ENCODE results near the gene ITGA1. TPM values are rescaled to one million over a fixed set of nuclear protein-coding genes. Genes with fewer than 3 reads are reported as not detected.

Gene ITGA1
- polyA plus RNA-seq, 1 donor from 2014 or later: not detected

DNA sequence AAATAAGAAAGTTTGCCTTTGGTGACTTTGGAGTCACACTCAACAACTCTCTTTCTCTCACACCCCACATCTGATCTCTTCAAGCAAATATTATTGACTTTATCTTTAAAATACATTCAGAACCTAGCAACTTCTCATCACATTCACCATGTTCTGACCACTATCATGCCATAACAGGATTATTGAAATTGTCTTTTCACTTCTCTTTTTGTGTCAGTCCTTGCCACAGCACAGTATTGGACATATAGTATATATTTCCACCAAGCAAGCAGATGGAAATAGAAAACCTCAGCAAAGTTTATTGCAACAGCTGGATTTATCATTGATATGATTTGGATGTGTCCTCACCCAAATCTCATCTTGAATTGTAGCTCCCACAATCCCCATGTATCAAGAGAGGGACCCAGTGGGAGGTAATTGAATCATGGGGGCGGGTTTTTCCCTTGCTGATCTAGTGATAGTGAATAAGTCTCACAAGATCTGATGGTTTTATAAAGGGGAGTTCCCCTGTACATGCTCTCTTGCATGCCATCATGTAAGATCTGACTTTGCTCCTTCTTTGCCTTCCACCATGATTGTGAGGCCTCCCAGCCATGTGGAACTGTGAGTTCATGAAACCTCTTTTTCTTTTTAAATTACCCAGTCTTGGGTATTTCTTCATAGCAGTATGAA lies 26.9 kb upstream of the ITGA1 start:
- no peaks in the 10 kb centered on the region for H3K9me3 Mint-ChIP-seq
- H3K4me3 Mint-ChIP-seq: no peak overlapping the region
- no peaks in the 10 kb centered on the region for H3K36me3 Mint-ChIP-seq
- no peak overlapping the region for H3K27ac Mint-ChIP-seq
- no peaks in the 10 kb centered on the region for H3K4me1 Mint-ChIP-seq
- no peaks in the 10 kb centered on the region for H3K27me3 Mint-ChIP-seq

DNA sequence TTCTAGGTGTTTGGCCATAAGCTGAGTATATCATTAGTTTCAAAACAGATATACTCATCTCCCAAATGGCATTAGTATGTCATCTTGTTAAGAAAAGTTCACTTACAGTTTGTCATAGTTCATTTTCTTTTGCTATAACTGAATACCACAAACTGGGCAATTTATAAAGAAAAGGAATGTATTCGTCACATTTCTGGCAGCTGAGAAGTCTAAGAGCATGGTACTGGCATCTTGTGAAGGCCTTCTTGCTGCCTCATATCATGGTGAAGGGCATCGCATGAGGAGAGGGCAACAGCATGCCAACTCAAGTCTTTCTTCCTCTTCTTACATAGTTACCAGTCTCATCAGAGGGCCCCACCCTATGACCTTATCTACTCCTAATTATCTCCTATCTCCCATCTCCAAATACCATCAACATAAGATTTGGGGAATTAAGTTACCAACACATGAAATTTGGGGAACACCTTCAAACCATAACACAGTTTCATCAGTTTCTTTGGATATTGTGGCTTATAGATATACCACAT lies 20.4 kb upstream of the ITGA1 start:
- Mint-ChIP-seq H3K4me1 (peaks cover 0 to 8% (median 4%) of the 10 kb centered on the region in 3 donors), H3K27ac (no peak overlapping the region)

DNA sequence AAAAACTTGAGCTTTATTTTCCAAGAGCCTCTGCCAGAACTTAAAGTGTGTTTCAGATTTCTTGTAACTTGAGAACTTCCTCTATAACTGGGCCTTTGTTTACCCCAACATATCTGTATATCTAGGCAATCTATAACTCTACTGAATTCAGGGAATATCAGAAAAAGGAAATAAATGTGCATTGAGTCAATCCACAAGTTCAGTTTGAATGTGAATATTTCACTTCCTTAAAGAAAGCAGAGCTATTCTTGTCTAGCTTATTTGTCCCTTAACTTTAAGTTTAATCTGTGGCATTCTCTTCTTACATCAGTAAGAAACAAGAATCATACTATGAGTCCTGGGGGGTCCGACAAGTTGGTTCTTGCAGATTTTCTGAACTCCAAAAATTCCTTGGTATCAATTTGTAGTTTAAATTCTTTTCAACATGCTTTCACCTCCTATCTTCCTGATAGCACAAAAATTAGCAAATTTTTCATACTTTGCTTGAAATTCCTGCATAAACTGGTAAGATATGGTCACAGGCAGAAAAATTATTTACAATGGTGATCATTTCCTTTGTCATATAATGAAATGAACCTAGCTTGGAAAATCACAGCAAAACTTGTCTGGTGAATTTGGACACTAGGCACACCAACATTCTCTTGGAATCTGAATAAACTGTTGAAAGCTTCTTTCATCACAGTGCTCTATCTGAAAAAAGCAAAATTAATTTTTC lies 19.8 kb upstream of the ITGA1 start:
- Mint-ChIP-seq H3K36me3 (peaks cover 1% of the 10 kb centered on the region), H3K4me3 (no peak overlapping the region), H3K27ac (no peak overlapping the region), H3K4me1 (peaks cover 0 to 8% (median 5%) of the 10 kb centered on the region in 3 donors), H3K27me3 (no peaks in the 10 kb centered on the region), H3K9me3 (peaks cover 0 to 1% (median 0%) of the 10 kb centered on the region in 3 donors)

More for the DNA sequence above, 20.4 kb upstream of the ITGA1 start:
- Mint-ChIP-seq H3K9me3 (peaks cover 0 to 1% (median 0%) of the 10 kb centered on the region in 3 donors), H3K36me3 (peaks cover 1% of the 10 kb centered on the region), H3K27me3 (no peaks in the 10 kb centered on the region), H3K4me3 (no peak overlapping the region)

DNA sequence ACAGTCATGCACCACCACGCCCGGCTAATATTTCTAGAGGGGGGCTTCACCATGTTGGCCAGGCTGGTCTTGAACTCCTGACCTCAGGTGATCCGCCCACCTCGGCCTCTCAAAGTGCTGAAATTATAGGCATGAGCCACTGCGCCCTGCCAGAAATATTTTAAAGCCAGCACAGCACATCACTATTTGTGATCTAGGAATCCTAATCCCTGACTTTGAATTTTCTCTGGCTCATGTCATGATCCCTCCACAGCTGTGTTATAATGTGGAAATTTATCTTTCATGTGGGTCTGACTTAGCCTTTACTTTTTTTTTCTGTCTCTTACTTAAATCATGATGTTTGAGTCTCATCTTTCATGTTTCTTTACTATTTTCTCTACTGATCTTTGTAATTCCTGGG lies 18.7 kb upstream of the ITGA1 start:
- no peak overlapping the region for H3K4me3 Mint-ChIP-seq

DNA sequence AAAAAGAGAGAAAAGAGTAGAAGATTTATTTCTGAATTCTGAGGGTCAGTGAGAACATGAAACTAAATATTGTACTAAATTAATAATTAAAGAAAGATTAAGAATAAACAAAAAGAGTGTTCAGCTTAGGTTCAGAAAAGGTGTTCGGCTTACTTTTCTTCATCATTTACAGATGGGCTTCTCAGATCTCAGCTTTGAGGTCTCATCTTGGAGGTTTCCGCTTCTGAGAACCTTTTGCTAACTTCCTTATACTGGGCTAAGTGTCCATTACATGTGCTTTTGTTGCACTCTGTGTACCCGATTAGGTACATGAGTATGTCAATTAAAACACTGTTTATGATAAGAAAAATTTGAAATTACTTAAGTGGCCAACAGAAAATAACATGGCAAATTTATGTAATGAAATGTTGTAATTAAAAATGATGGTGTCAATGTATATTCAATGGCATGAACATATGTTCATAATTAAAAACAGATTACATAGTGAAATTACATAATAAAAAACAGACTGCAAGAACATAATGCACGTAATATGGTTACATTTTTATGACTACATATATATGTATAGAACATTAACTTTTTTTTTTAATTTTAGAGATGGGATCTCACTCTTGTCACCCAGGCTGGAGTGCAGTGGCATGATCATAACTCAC lies 17.3 kb upstream of the ITGA1 start:
- Mint-ChIP-seq H3K36me3 (peaks cover 1% of the 10 kb centered on the region), H3K27me3 (peaks cover 5% of the 10 kb centered on the region), H3K27ac (no peak overlapping the region), H3K4me1 (peaks cover 0 to 8% (median 5%) of the 10 kb centered on the region in 3 donors), H3K4me3 (no peak overlapping the region), H3K9me3 (peaks cover 0 to 1% (median 0%) of the 10 kb centered on the region in 3 donors)

More for the DNA sequence above, 18.7 kb upstream of the ITGA1 start:
- peaks cover 0 to 1% (median 0%) of the 10 kb centered on the region in 3 donors for H3K9me3 Mint-ChIP-seq
- peaks cover 1% of the 10 kb centered on the region for H3K36me3 Mint-ChIP-seq
- no peak overlapping the region for H3K27ac Mint-ChIP-seq
- peaks cover 0 to 8% (median 5%) of the 10 kb centered on the region in 3 donors for H3K4me1 Mint-ChIP-seq
- H3K27me3 Mint-ChIP-seq: peaks cover 2% of the 10 kb centered on the region

DNA sequence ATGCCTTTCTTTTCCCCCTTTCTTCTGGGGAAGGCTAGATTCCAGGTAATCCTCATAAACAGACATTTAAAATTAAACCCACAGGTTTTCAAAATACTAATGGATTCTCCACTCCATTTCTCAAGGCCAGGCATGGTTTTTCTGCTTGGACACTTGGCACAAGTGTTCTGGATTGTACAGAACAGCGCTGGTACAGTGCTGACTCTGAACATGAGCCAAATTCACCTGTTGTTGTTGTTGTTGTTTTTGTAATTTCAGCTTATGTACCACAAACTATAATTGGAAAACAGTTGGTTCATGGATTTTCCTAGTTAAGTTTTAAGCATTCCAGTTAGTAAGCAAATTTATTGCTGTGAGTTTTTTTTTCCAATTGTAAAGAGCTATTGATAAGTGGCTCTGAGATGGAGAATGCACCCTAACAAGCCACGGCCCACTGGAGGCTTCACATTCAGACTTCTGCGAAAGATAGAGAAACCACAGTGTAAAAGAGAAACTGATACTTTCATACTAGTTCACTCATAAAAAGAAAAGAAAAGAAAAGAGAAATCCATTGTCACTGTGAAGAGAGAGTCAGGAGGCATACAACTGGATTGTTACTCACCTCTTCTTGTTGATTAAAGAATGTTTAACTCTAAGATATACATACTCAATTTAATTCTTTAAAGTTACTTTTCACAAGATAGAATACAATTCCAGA lies 16.2 kb upstream of the ITGA1 start:
- Mint-ChIP-seq H3K27me3 (peaks cover 5% of the 10 kb centered on the region), H3K4me3 (no peak overlapping the region), H3K36me3 (peaks cover 1% of the 10 kb centered on the region), H3K4me1 (peaks cover 0 to 10% (median 8%) of the 10 kb centered on the region in 3 donors), H3K9me3 (peaks cover 0 to 1% (median 0%) of the 10 kb centered on the region in 3 donors), H3K27ac (no peak overlapping the region)

DNA sequence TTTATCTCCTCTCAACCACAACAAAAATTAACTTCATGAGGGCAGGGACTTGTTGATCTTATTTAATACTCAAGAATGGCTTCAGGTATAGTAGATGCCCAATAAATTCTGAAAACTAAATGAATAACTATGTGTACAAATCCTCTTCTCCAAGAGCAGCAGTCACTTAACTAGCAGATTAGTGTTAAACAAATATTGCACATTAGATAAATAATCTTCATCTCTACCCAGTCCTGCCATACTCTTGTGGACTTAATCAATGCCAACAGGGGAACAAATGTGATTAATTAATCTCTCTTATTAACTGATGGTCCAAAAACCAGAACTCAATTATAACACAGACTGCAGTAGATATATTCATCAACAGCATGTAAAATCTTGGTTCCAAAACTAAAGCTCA lies 15.0 kb upstream of the ITGA1 start:
- Mint-ChIP-seq H3K27me3 (peaks cover 5% of the 10 kb centered on the region), H3K36me3 (no peaks in the 10 kb centered on the region), H3K4me3 (no peak overlapping the region), H3K9me3 (peaks cover 0 to 1% (median 0%) of the 10 kb centered on the region in 3 donors), H3K27ac (no peak overlapping the region), H3K4me1 (peaks cover 0 to 10% (median 8%) of the 10 kb centered on the region in 3 donors)

DNA sequence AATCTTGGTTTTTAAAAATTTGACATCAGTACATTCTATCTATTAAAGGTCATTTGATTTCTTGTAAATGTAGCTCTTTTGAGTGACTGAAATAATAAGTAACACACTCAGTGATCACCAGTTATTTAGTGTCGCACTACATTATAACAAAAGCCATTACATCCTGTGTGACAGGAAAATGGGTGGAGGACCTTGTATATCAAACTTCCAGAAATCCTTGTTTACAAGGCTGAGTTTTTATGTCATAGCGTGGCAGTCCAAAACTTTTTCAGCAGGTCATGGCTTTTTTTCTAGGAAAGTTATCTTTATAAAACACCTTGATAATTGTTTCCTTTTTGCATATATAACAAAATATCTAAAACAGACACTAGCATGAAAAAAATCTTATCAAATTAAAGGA lies 14.4 kb upstream of the ITGA1 start:
- Mint-ChIP-seq H3K27ac (no peak overlapping the region), H3K4me1 (peaks cover 0 to 10% (median 8%) of the 10 kb centered on the region in 3 donors), H3K36me3 (no peaks in the 10 kb centered on the region), H3K27me3 (peaks cover 7% of the 10 kb centered on the region), H3K4me3 (no peak overlapping the region), H3K9me3 (peaks cover 0 to 1% (median 0%) of the 10 kb centered on the region in 3 donors)

DNA sequence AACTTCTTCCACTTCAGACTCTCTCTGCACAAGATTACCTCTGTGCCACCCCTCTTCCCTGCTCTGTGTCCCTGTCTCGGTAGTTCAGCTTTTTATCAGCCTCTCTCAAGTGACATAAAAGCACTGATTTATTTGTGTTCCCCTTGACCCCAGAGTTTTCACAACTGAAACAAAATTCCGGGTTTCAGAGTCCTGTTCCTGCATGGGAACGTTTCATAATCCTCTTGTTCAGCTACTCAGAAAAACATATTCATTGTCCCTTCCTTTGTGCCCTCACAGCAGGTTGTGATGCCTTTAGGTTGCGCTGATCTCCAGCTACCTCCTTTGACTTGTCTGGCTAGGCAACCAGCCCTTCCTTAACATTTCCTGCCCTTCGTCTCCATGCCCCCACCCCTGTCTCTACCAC lies 13.7 kb upstream of the ITGA1 start:
- Mint-ChIP-seq H3K4me3 (no peak overlapping the region), H3K4me1 (peaks cover 0 to 10% (median 8%) of the 10 kb centered on the region in 3 donors), H3K27ac (no peak overlapping the region), H3K9me3 (peaks cover 0 to 1% (median 0%) of the 10 kb centered on the region in 3 donors), H3K27me3 (peaks cover 7% of the 10 kb centered on the region), H3K36me3 (no peaks in the 10 kb centered on the region)

DNA sequence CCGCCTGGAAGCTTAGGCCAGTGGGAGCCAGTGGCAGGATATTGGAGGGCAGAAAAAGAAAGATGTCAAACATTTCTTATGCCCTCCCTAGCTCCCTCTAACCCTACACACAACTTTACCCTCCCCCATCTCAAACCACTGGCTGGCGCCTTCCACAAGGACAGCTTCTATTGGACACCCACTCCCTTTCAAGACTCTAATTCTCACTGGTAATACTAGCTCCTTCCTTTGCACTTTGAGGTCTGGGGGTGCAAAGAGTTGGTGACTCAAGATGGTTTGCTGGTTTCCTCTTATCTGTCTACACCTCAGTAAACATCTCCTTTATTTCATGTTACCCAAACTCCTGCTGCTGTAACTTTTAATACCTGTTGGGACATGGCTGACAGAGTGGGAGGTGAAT lies 11.6 kb upstream of the ITGA1 start:
- H3K27ac Mint-ChIP-seq: no peak overlapping the region
- H3K4me1 Mint-ChIP-seq: peaks cover 0 to 10% (median 8%) of the 10 kb centered on the region in 3 donors
- peaks cover 13% of the 10 kb centered on the region for H3K27me3 Mint-ChIP-seq
- H3K36me3 Mint-ChIP-seq: no peaks in the 10 kb centered on the region
- H3K4me3 Mint-ChIP-seq: no peak overlapping the region
- H3K9me3 Mint-ChIP-seq: no peaks in the 10 kb centered on the region

DNA sequence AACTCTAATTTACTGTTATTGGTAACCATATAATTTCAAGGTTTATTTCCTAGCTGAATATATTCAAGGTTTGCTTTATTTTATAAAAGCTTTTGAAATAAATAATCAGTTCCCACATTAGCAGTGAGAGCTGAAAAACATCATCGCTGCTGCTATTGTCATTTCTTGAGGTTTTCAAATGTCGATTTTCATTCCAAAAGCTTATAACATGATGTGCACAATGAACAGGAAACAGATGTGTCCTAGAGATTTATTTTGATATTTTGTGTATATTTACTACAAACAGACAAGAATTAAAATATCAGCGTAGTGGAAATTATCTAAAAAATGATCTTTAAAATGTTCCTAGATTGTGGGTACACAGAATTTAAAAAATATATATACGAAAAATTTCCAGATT lies 10.5 kb upstream of the ITGA1 start:
- Mint-ChIP-seq H3K4me1 (peaks cover 0 to 7% (median 0%) of the 10 kb centered on the region in 3 donors), H3K9me3 (no peaks in the 10 kb centered on the region), H3K4me3 (no peak overlapping the region), H3K27me3 (peaks cover 14% of the 10 kb centered on the region), H3K36me3 (no peaks in the 10 kb centered on the region), H3K27ac (no peak overlapping the region)

DNA sequence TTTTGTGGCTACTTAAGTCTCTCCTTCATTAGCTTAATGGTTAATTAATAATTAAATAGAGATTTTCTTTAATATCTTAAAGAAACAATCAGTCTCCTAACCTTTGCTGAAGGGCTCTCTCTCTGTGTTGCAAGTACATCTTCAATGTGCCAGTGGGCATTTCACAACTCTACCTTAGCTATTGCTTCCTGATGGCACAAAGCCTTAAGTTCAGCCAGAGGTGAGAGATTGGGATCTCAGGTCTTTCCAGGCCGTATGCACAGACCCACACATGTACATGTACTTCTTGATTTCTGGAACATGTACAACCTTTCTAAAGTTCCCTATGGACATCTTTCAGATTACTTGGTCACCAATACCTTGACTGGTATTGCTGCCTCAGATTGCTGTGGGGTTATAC lies 8.9 kb upstream of the ITGA1 start:
- H3K27me3 Mint-ChIP-seq: peaks cover 19% of the 10 kb centered on the region
- no peak overlapping the region for H3K27ac Mint-ChIP-seq
- H3K4me3 Mint-ChIP-seq: no peak overlapping the region
- no peaks in the 10 kb centered on the region for H3K9me3 Mint-ChIP-seq
- H3K4me1 Mint-ChIP-seq: peaks cover 0 to 5% (median 0%) of the 10 kb centered on the region in 3 donors
- no peaks in the 10 kb centered on the region for H3K36me3 Mint-ChIP-seq

DNA sequence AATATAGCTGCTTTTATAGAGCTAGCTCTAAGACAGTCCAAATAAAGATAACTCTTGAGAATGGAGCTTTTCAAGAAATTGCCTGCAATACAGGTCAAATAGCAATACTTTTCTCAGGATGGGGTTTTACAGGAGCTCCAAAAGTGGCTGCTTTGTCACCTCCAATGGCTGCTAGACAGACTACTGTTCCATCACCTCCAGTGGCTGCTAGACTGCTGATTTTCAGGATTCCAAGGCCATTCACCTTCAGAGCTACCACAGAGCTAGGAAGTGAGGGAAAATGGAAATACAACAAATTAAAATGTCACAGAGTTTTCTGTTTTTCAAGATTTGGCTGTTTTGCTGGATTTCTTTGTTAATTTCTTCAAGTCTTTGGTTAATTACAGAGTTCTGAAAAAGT lies 8.5 kb upstream of the ITGA1 start:
- H3K4me1 Mint-ChIP-seq: peaks cover 0 to 5% (median 0%) of the 10 kb centered on the region in 3 donors
- no peaks in the 10 kb centered on the region for H3K36me3 Mint-ChIP-seq
- H3K9me3 Mint-ChIP-seq: no peaks in the 10 kb centered on the region
- H3K4me3 Mint-ChIP-seq: no peak overlapping the region
- H3K27me3 Mint-ChIP-seq: peaks cover 17% of the 10 kb centered on the region
- no peak overlapping the region for H3K27ac Mint-ChIP-seq

DNA sequence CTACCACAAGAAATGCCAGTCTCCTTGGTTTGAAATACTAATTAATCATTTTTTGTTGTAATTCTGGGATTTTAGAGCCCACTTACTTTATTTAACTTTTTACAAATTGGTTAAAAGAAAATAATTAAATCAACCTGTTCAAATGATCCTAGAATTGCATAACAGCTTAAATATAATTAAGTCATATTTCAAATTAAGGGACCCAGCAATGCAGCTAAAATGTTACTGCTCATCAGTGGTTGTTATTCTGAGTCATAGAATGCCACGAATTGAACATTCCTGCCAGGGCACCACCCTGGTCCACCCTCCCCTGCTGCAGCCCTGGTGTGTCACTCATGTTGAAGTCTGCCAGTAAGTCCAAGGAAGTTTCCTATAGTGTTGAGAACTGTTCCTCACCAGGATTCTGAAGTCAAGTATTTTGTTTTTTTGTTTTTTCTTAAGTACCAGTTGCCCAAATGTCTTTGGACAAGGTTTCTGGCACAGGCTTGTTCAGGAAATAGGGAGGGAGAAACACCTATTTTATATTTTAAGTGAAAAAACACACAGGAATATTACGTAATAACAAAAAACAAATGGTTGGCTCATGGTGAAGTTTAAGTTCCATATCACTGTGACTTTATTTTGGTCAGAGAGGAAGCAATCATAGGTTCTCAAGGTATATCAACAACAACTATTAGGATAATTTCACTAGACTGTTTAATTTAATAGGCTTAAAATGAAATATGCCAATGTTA lies 4.3 kb upstream of the ITGA1 start:
- Mint-ChIP-seq H3K9me3 (peaks cover 0 to 3% (median 0%) of the 10 kb centered on the region in 3 donors), H3K4me1 (peaks cover 0 to 9% (median 4%) of the 10 kb centered on the region in 3 donors), H3K27me3 (peaks cover 34% of the 10 kb centered on the region), H3K36me3 (no peaks in the 10 kb centered on the region), H3K27ac (no peak overlapping the region), H3K4me3 (no peak overlapping the region)

All from IgD-negative memory B cell (primary cell).